GM21717 (cell line): ENCODE data around the gene GNB5.
"Not testable (repeated sequence)": the region's sequence is repeated elsewhere in the genome, so short reads cannot be mapped to it uniquely, and the experiment has no call there.

Experiments used
- ATAC-seq: cut with Tn5 transposase; IDR thresholded peaks from one replicate; pipeline ENCODE4 v1.9.1; 2021; ENCODE audit warnings: mild to moderate bottlenecking, moderate library complexity; ENCODE audit not compliant: unreplicated experiment

GNB5 gene

GRCh38 chr15:52171807-52172206, 19.4 kb downstream of the GNB5 start:
- no peak for ATAC-seq

GRCh38 chr15:52171386-52171785, 19.8 kb downstream of the GNB5 start:
- no peak for ATAC-seq

- not testable (repeated sequence) for ATAC-seq
Observed at GRCh38 chr15:52170199-52170598, 21.0 kb downstream of the GNB5 start.

GRCh38 chr15:52165494-52166131, 25.6 kb downstream of the GNB5 start:
- ATAC-seq: not testable (repeated sequence)

GRCh38 chr15:52164631-52165265, 26.4 kb downstream of the GNB5 start:
- no peak for ATAC-seq

GRCh38 chr15:52163321-52164190, 27.6 kb downstream of the GNB5 start:
- no peak for ATAC-seq

- ATAC-seq: no peak
Observed at GRCh38 chr15:52162876-52163275, 28.3 kb downstream of the GNB5 start.

- no peak for ATAC-seq
Observed at GRCh38 chr15:52162260-52162659, 28.9 kb downstream of the GNB5 start.

GRCh38 chr15:52161406-52161966, 29.7 kb downstream of the GNB5 start:
- ATAC-seq: no peak

- ATAC-seq: no peak
Observed at GRCh38 chr15:52159645-52160044, 31.5 kb downstream of the GNB5 start.

GRCh38 chr15:52158084-52158765, 33.0 kb downstream of the GNB5 start:
- ATAC-seq: no peak

- ATAC-seq: no peak
Observed at GRCh38 chr15:52155878-52156277, 35.3 kb downstream of the GNB5 start.

- ATAC-seq: no peak
Observed at GRCh38 chr15:52154896-52155865, 36.0 kb downstream of the GNB5 start.

- ATAC-seq: no peak
Observed at GRCh38 chr15:52153900-52154895, 37.0 kb downstream of the GNB5 start.

- ATAC-seq: no peak
Observed at GRCh38 chr15:52151353-52151752, 39.8 kb downstream of the GNB5 start.

- ATAC-seq: no peak
Observed at GRCh38 chr15:52150871-52151270, 40.3 kb downstream of the GNB5 start.

GRCh38 chr15:52150043-52150825, 41.0 kb downstream of the GNB5 start:
- ATAC-seq: no peak

GRCh38 chr15:52148403-52148802, 42.8 kb downstream of the GNB5 start:
- ATAC-seq: no peak
